ENCODE results near the gene BCAR3.

DNA sequence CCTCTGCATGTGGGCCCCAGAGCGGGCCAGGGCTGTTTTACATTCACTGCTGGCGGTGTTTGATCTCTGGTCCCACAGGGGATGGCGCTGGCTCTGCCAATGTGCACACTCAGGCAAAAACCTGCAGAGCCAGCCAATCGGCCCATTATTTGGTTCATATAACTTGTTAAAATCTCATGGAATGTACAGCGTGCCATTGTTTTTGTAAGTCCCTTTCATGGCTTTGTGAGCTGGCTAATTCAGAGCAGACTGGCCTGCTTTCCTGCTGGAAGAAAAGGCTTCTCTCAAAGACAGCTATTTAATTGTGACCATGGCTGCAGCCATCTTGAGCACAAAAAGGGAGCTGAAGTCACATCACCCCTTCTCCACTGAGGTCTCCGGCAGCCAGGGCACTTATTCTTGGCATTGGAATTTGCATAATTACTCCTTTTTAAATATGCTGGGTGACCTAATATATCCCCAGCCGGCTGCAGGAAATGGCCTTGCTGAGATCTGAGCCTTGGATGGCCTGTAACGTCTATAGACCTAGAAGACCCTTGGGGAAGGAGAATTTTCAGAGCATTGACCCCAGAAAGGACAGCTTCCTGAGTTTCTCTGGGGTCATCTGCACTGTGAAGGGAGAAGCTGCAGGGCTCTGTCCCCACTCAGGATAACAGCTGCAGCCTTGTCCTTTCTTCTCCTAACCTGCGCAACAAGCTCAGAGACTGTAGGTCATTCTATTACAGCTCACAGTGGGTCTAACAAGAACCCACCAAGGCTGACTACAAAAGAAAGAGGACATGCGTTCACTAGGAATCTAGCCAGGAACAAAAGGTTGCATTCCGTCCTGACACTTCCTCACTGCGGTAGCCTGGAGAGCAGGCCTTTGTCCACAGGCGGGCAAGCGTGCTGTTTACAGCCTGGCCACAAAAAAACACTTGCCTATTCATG lies 45.8 kb downstream of the BCAR3 start:
- no peak for TF ChIP-seq EZH2 (IDR thresholded peaks at IDR 0.05; ENCODE audit: borderline replicate concordance)
- TF ChIP-seq, protein P1, sequence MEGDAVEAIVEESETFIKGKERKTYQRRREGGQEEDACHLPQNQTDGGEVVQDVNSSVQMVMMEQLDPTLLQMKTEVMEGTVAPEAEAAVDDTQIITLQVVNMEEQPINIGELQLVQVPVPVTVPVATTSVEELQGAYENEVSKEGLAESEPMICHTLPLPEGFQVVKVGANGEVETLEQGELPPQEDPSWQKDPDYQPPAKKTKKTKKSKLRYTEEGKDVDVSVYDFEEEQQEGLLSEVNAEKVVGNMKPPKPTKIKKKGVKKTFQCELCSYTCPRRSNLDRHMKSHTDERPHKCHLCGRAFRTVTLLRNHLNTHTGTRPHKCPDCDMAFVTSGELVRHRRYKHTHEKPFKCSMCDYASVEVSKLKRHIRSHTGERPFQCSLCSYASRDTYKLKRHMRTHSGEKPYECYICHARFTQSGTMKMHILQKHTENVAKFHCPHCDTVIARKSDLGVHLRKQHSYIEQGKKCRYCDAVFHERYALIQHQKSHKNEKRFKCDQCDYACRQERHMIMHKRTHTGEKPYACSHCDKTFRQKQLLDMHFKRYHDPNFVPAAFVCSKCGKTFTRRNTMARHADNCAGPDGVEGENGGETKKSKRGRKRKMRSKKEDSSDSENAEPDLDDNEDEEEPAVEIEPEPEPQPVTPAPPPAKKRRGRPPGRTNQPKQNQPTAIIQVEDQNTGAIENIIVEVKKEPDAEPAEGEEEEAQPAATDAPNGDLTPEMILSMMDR (IDR thresholded peaks at IDR 0.05; ENCODE audit: poor library complexity), result no peak
